Adrenal gland (tissue), 5 donors: ENCODE data around the gene AXIN1.

Experiments
- CTCF ChIP-seq, 6 experiments: fragments of 450-650 bp in 4 of 6; fragments of 200-600 bp in 2 of 6; sonication (generic) in 1 of 6; IDR thresholded peaks; 1 replicate in 5 of 6; 2 replicates in 1 of 6; pipeline versions ENCODE4 v1.5.1 to v1.8.0; 2016 to 2021; ENCODE audit warnings: antibody characterized with exemption in 6 of 6, mild to moderate bottlenecking in 2 of 6, moderate library complexity in 1 of 6
- POLR2A ChIP-seq, 2 donors: fragments of 450-650 bp; IDR thresholded peaks; one replicate each; pipeline ENCODE4 v1.6.1; 2017; ENCODE audit warnings: antibody characterized with exemption in 2 of 2, mild to moderate bottlenecking in 2 of 2, moderate library complexity in 1 of 2
- donor health status: DM: no; HTN: no; CAD: no.

GRCh38 chr16:370979-371514, 18.5 kb upstream of the AXIN1 start:
- no peak for TF ChIP-seq POLR2A (IDR thresholded peaks at IDR 0.05)
- no peak for TF ChIP-seq CTCF (IDR thresholded peaks at IDR 0.05)
